K562 (cell line): ENCODE measurements around the gene SLC22A8. TPM values are rescaled to one million over a fixed set of nuclear protein-coding genes. Genes with fewer than 3 reads are reported as not detected.

Experiments
- ATAC-seq: fragments of 200-7000 bp; cut with Tn5 transposase; 3 replicates; pipeline ENCODE4 v1.9.1; 2020; ENCODE audit warnings: moderate library complexity
- BruUV-seq: library from RNA; stranded (reverse); fragments of 400-500 nt; replicated peaks from 2 replicates; lab custom pipeline; 2021; lab: Mats Ljungman, UMichigan
- CTCF ChIA-PET: fragments of 300-600 bp; formaldehyde crosslinking; extraction: SDS; loops from one replicate; lab custom pipeline; 2021; ENCODE audit warnings: low intra/inter-chr PET ratio; lab: Yijun Ruan, JAX
- POLR2A ChIA-PET: fragments of 300-600, 350-650 bp; sonication (Branson Sonifier 250); formaldehyde crosslinking; extraction: SDS; loops from one replicate; lab custom pipeline; 2021; ENCODE audit warnings: antibody characterized with exemption, inconsistent platforms; lab: Yijun Ruan, JAX
- DNase-seq, 4 experiments: peaks; one replicate each; pipeline versions ENCODE4 v3.0.0 to v3.0.0-alpha.2; 2011 to 2018; ENCODE audit warnings: low spot score in 3 of 4, mixed read lengths in 3 of 4; ENCODE audit errors: extremely low read depth in 1 of 4
- FAIRE-seq: peaks from 2 replicates; lab custom pipeline; 2011; peaks lifted over from hg19 to GRCh38; lab: Jason Lieb, UNC
- H2AFZ ChIP-seq: 2 replicates; pipeline ENCODE4 v1.6.0; 2011; ENCODE audit warnings: low read depth, low read length, control low read depth, inconsistent platforms
- H3K27ac ChIP-seq: fragments of 200-600 bp; 3 replicates; pipeline ENCODE4 v1.8.0; 2011; ENCODE audit warnings: low read depth, mild to moderate bottlenecking, control low read depth, inconsistent platforms, low read length, moderate library complexity, mixed read lengths; ENCODE audit errors: extremely low read depth
- H3K27me3 ChIP-seq, 2 experiments: fragments of 300-600 bp in 1 of 2; 2 replicates in 1 of 2; 3 replicates in 1 of 2; pipeline versions ENCODE4 v1.6.0 to v1.8.0; 2011; ENCODE audit warnings: inconsistent platforms in 2 of 2, low read length in 2 of 2, mild to moderate bottlenecking in 1 of 2, mixed read lengths in 1 of 2, moderate library complexity in 1 of 2; ENCODE audit not compliant: control insufficient read depth in 2 of 2, insufficient read depth in 2 of 2
- H3K36me3 ChIP-seq: fragments of 300-600 bp; 3 replicates; pipeline ENCODE4 v1.8.0; 2011; ENCODE audit warnings: mild to moderate bottlenecking, low read length, inconsistent platforms; ENCODE audit not compliant: control insufficient read depth, insufficient read depth
- H3K4me1 ChIP-seq, 2 experiments: fragments of 200-600 bp in 1 of 2; replicated peaks in 1 of 2; 2 replicates in 1 of 2; 3 replicates in 1 of 2; pipeline versions ENCODE4 v1.5.1 to v1.8.0; 2011; ENCODE audit warnings: inconsistent platforms in 2 of 2, low read length in 2 of 2, mild to moderate bottlenecking in 1 of 2, mixed read lengths in 1 of 2, moderate library complexity in 1 of 2; ENCODE audit not compliant: control insufficient read depth in 2 of 2, insufficient read depth in 2 of 2
- H3K4me2 ChIP-seq: 2 replicates; pipeline ENCODE4 v1.6.1; 2011; ENCODE audit warnings: low read length, control low read depth, inconsistent platforms, mixed read lengths; ENCODE audit not compliant: insufficient read depth
- H3K4me3 ChIP-seq: fragments of 200-600 bp; sonication (generic), shearing (Covaris generic); 2 replicates; pipeline ENCODE4 v1.5.1; 2016; ENCODE audit warnings: control low read depth, inconsistent platforms
- H3K79me2 ChIP-seq: fragments of 200-600 bp; 3 replicates; pipeline ENCODE4 v1.8.0; 2011; ENCODE audit warnings: low read length, inconsistent platforms; ENCODE audit not compliant: control insufficient read depth, insufficient read depth
- H3K9ac ChIP-seq, 2 experiments: 2 replicates each; pipeline versions ENCODE4 v1.6.0 to v1.6.1; 2011; ENCODE audit warnings: low read depth in 2 of 2, low read length in 2 of 2, control low read depth in 1 of 2, inconsistent platforms in 1 of 2, mild to moderate bottlenecking in 1 of 2, mixed read lengths in 1 of 2; ENCODE audit not compliant: insufficient read depth in 1 of 2
- H3K9me1 ChIP-seq: one replicate; pipeline ENCODE4 v1.6.0; 2011; ENCODE audit warnings: inconsistent platforms, mild to moderate bottlenecking, low read length, moderate library complexity; ENCODE audit not compliant: control insufficient read depth, insufficient read depth
- H3K9me3 ChIP-seq: replicated peaks from 2 replicates; pipeline ENCODE4 v1.5.1; 2011; ENCODE audit warnings: low read depth, low read length, inconsistent platforms; ENCODE audit not compliant: control insufficient read depth, insufficient read depth
- H4K20me1 ChIP-seq: replicated peaks from 2 replicates; pipeline ENCODE4 v1.6.1; 2011; ENCODE audit warnings: low read length, inconsistent platforms, mixed read lengths; ENCODE audit not compliant: control insufficient read depth, insufficient read depth
- JUND ChIP-seq, 2 experiments: IDR thresholded peaks; 2 replicates in 1 of 2; 3 replicates in 1 of 2; pipeline ENCODE4 v1.6.1; 2011; ENCODE audit warnings: borderline replicate concordance in 2 of 2, low read depth in 2 of 2, low read length in 2 of 2, improper control_type of control experiment in 1 of 2, missing biosample characterization in 1 of 2, missing genetic modification characterization in 1 of 2, missing genetic modification reagents in 1 of 2
- PRDM10 ChIP-seq: fragments of 450-650 bp; IDR thresholded peaks from 2 replicates; pipeline ENCODE4 v1.6.1; 2018; ENCODE audit not compliant: partially characterized antibody
- TARDBP ChIP-seq: fragments of 450-650 bp; IDR thresholded peaks from 2 replicates; pipeline ENCODE4 v1.6.1; 2016
- ZNF398 ChIP-seq: fragments of 250-450 bp; sonication (Bioruptor Pico); IDR thresholded peaks from 2 replicates; pipeline ENCODE4 v1.8.0; 2021; ENCODE audit warnings: moderate library complexity, mild to moderate bottlenecking, inconsistent platforms
- ZNF551 ChIP-seq: fragments of 250-450 bp; sonication (Bioruptor Pico); IDR thresholded peaks from 2 replicates; pipeline ENCODE4 v1.5.0; 2021; ENCODE audit warnings: mild to moderate bottlenecking, moderate library complexity
- WGBS: fragments of 100-300 bp; shearing (Covaris generic); methylation state at CpG from one replicate; pipeline ENCODE4 v1.1.6; 2016; ENCODE audit warnings: low coverage, mixed read lengths; ENCODE audit not compliant: insufficient coverage; ENCODE audit errors: missing lambda C conversion rate; 5-methylcytosine and 5-hydroxymethylcytosine counted together
- in situ Hi-C: fragments of 300-500 bp; cut with MboI; formaldehyde crosslinking; loops from 4 replicates; pipeline ENCODE4 v1.15.0; 2018; ENCODE audit warnings: inconsistent platforms, mixed read lengths
- intact Hi-C: fragments of 100-400 bp; cut with micrococcal nuclease; formaldehyde crosslinking; loops from 2 replicates; pipeline ENCODE4 v1.14.2; 2022
- polyA plus RNA-seq, 8 experiments: library from polyadenylated mRNA; depleted of rRNA in 4 of 8; stranded (reverse) in 5 of 8; unstranded in 3 of 8; fragments of >200 nt; fragmentation: Nextera tagmentation in 2 of 8; fragmentation: Illumina TruSeq in 1 of 8; extraction: Ambion mirVana in 2 of 8; extraction: Trizol in 1 of 8; gene quantifications; 2 replicates each; pipeline versions ENCODE4 v1.2.1 to v1.2.3, GENCODE V29; 2011 to 2014; ENCODE audit warnings: inconsistent platforms in 1 of 8, missing spikeins in 1 of 8
- total RNA-seq, 7 experiments: library from RNA; depleted of rRNA in 6 of 7; stranded (reverse); fragments of >200 nt in 6 of 7; fragmentation: Illumina TruSeq in 2 of 7; extraction: Trizol in 2 of 7; gene quantifications; 2 replicates each; pipeline versions ENCODE4 v1.2.1 to v1.2.3, GENCODE V29; 2011 to 2021; ENCODE audit warnings: low replicate concordance in 1 of 7

Gene SLC22A8
- total and polyA plus RNA-seq, 9 of the 15 experiments (the other 6 are each of a cell fraction or from before 2014, with no cell fraction given): not detected

- BruUV-seq: no TSS peak
- Histone ChIP-seq H2AFZ (no peak overlapping the region), H4K20me1 (peaks cover 4% of the 10 kb centered on the region; the same call in 1 of the 2 replicates), H3K27ac (no peak overlapping the region), H3K4me2 (no peak overlapping the region), H3K36me3 (no peaks in the 10 kb centered on the region), H3K4me3 (no peak overlapping the region), H3K9ac (no peak overlapping the region), H3K79me2 (no peaks in the 10 kb centered on the region), H3K4me1 (no peaks in the 10 kb centered on the region), H3K9me3 (no peaks in the 10 kb centered on the region; the same call in 1 of the 2 replicates), H3K9me1 (no peaks in the 10 kb centered on the region), H3K27me3 (peaks cover 5 to 7% of the 10 kb centered on the region in 2 experiments; a peak in 4 of 5 replicates)
- ChIA-PET POLR2A (interaction anchor here (0.7 kb wide), 1 partner anchor 9 kb away, joined by 3 read pairs; no protein-coding TSS in a partner anchor), CTCF (no interaction called here)
- 0% methylated on average over 4 of the region's 4 CpGs for WGBS
- TF ChIP-seq ZNF551 (CRISPR knock-in tag) (no peak), TARDBP (no peak)
- FAIRE-seq: no peak
- intact Hi-C loops (no loop called here), in situ Hi-C loops (loop anchor here (5.0 kb wide), 1 partner anchor 170 kb away; no protein-coding TSS in a partner anchor)
- no peak for DNase-seq
- no peak for ATAC-seq
Observed at GRCh38 chr11:63032457-63032856, 16.8 kb upstream of the SLC22A8 start.

- POLR2A ChIA-PET: interaction anchor here (0.7 to 4.0 kb wide), 4 partner anchors 8 to 134 kb away, joined by 3 to 14 read pairs (median 3); no protein-coding TSS in a partner anchor
- CTCF ChIA-PET: interaction anchor here (0.6 to 3.9 kb wide), 9 partner anchors 54 to 810 kb away, joined by 3 to 60 read pairs (median 3); partner anchors contain the start of gene TMEM179B
- Histone ChIP-seq H3K4me3 (no peak overlapping the region), H3K27ac (no peak overlapping the region), H3K79me2 (no peaks in the 10 kb centered on the region), H3K9ac (no peak overlapping the region), H2AFZ (no peak overlapping the region), H3K4me2 (peak overlapping the region; percentile 19; the same call in 1 of the 2 replicates), H3K9me1 (no peaks in the 10 kb centered on the region), H3K4me1 (peaks cover 0 to 8% of the 10 kb centered on the region in 2 experiments; a peak in 2 of 5 replicates), H3K9me3 (no peaks in the 10 kb centered on the region), H3K27me3 (peaks cover 3 to 45% of the 10 kb centered on the region in 2 experiments; a peak in 3 of 5 replicates), H4K20me1 (peaks cover 4% of the 10 kb centered on the region; the same call in 1 of the 2 replicates), H3K36me3 (no peaks in the 10 kb centered on the region)
- in situ Hi-C loops: loop anchor here (5.0 to 25.0 kb wide), 2 partner anchors 117 to 637 kb away; no protein-coding TSS in a partner anchor
- intact Hi-C loops: loop anchor here (1.0 to 5.0 kb wide), 3 partner anchors 118 to 642 kb away; partner anchors contain the start of gene TMEM179B
- peak; percentile 80 to 83 (median 82) for DNase-seq
- ATAC-seq: peak; percentile 94
- FAIRE-seq: peak; percentile 96
- 5% methylated on average over 19 of the region's 19 CpGs for WGBS
- BruUV-seq: no TSS peak
- peak; percentile 42; the same call in 1 of the 2 replicates for TF ChIP-seq JUND (IDR thresholded peaks at IDR 0.05; ENCODE audit: borderline replicate concordance, low read depth, low read length)
- no peak for TF ChIP-seq JUND (tag; IDR thresholded peaks at IDR 0.05; ENCODE audit: borderline replicate concordance, low read depth, low read length)
- TF ChIP-seq ZNF398 (CRISPR knock-in tag): no peak
- peak; percentile 59 for TF ChIP-seq PRDM10
Observed at GRCh38 chr11:63023841-63024648, 8.4 kb upstream of the SLC22A8 start.
